Lower lobe of right lung (tissue), 2 donors: ENCODE results near the gene BSN. TPM values are rescaled to one million over a fixed set of nuclear protein-coding genes. Genes with fewer than 3 reads are reported as not detected.

Experiments used
- ATAC-seq, 2 donors: fragments of 200-7000 bp; cut with Tn5 transposase; one replicate each; pipeline ENCODE4 v1.9.1; 2020 to 2022; ENCODE audit warnings: mild to moderate bottlenecking in 2 of 2, moderate library complexity in 2 of 2
- DNase-seq: peaks from one replicate; pipeline ENCODE4 v3.0.0-alpha.2; 2020
- H3K27ac ChIP-seq: fragments of 200-600 bp; one replicate; pipeline ENCODE4 v1.8.0; 2022
- H3K27me3 ChIP-seq: fragments of 200-600 bp; one replicate; pipeline ENCODE4 v1.8.0; 2022; ENCODE audit warnings: low read depth
- H3K36me3 ChIP-seq: fragments of 200-600 bp; one replicate; pipeline ENCODE4 v1.8.0; 2022; ENCODE audit warnings: mild to moderate bottlenecking
- H3K4me1 ChIP-seq: fragments of 200-600 bp; one replicate; pipeline ENCODE4 v1.8.0; 2022
- H3K4me3 ChIP-seq: fragments of 200-600 bp; one replicate; pipeline ENCODE4 v1.8.0; 2022; ENCODE audit warnings: mild to moderate bottlenecking
- H3K9me3 ChIP-seq: fragments of 200-600 bp; one replicate; pipeline ENCODE4 v1.8.0; 2022
- CTCF ChIP-seq: fragments of 200-600 bp; IDR thresholded peaks from one replicate; pipeline ENCODE4 v1.8.0; 2022; ENCODE audit warnings: antibody characterized with exemption, mild to moderate bottlenecking
- intact Hi-C: fragments of 100-400 bp; cut with DNase I; formaldehyde crosslinking; loops from one replicate; pipeline ENCODE4 v1.11.0; 2022
- total RNA-seq: library from RNA; stranded (reverse); fragmentation: NEBNext Ultra II Directional; extraction: Animal tissue kit (Norgen Biotek cat#: 25700); gene quantifications from one replicate; pipeline ENCODE4 v1.2.1, GENCODE V29; 2021
- donor health status: DM: no; HTN: yes; CAD: no; lungs with severe emphysema.

Gene BSN
- total RNA-seq, 1 donor from 2014 or later: 0.35 TPM

- no peak overlapping the region for H3K4me3 ChIP-seq
- ATAC-seq: no peak
- intact Hi-C loops: no loop called here
Measured at GRCh38 chr3:49668414-49668797, 114.1 kb downstream of the BSN start.

GRCh38 chr3:49668861-49669260, 114.6 kb downstream of the BSN start:
- ATAC-seq (no peak), DNase-seq (no peak)
- Histone ChIP-seq H3K36me3 (no peaks in the 10 kb centered on the region), H3K27ac (no peak overlapping the region), H3K9me3 (no peaks in the 10 kb centered on the region), H3K27me3 (peaks cover under 1% of the 10 kb centered on the region), H3K4me1 (no peaks in the 10 kb centered on the region), H3K4me3 (no peak overlapping the region)
- TF ChIP-seq CTCF: no peak
- intact Hi-C loops: no loop called here

More at GRCh38 chr3:49668414-49668797, 114.1 kb downstream of the BSN start:
- Histone ChIP-seq H3K9me3 (no peaks in the 10 kb centered on the region), H3K27ac (no peak overlapping the region), H3K4me1 (no peaks in the 10 kb centered on the region), H3K27me3 (peaks cover 5% of the 10 kb centered on the region), H3K36me3 (no peaks in the 10 kb centered on the region)
- DNase-seq: no peak
- no peak for TF ChIP-seq CTCF

- TF ChIP-seq CTCF: no peak
- Histone ChIP-seq H3K9me3 (no peaks in the 10 kb centered on the region), H3K27ac (no peak overlapping the region), H3K4me1 (no peaks in the 10 kb centered on the region), H3K4me3 (no peak overlapping the region), H3K36me3 (no peaks in the 10 kb centered on the region), H3K27me3 (no peaks in the 10 kb centered on the region)
- ATAC-seq (no peak), DNase-seq (no peak)
- intact Hi-C loops: no loop called here
Measured at GRCh38 chr3:49669352-49669751, 115.1 kb downstream of the BSN start.

GRCh38 chr3:49670940-49671290, 116.6 kb downstream of the BSN start:
- peaks cover 13% of the 10 kb centered on the region for H3K4me1 ChIP-seq
- H3K4me3 ChIP-seq: no peak overlapping the region
- intact Hi-C loops: no loop called here
- TF ChIP-seq CTCF: no peak
- DNase-seq (no peak), ATAC-seq (no peak)
- H3K36me3 ChIP-seq: peaks cover 5% of the 10 kb centered on the region
- no peak overlapping the region for H3K27ac ChIP-seq
- H3K27me3 ChIP-seq: no peaks in the 10 kb centered on the region
- no peaks in the 10 kb centered on the region for H3K9me3 ChIP-seq

GRCh38 chr3:49671291-49672288, 117.3 kb downstream of the BSN start:
- ATAC-seq (peak; percentile 20 to 25), DNase-seq (peak; percentile 77)
- TF ChIP-seq CTCF: peak; percentile 77
- Histone ChIP-seq H3K27me3 (no peaks in the 10 kb centered on the region), H3K4me3 (no peak overlapping the region), H3K9me3 (no peaks in the 10 kb centered on the region), H3K27ac (no peak overlapping the region), H3K36me3 (peaks cover 12% of the 10 kb centered on the region), H3K4me1 (peaks cover 13% of the 10 kb centered on the region)
- intact Hi-C loops: no loop called here
